ENCODE data around the gene TRIM38. TPM values are rescaled to one million over a fixed set of nuclear protein-coding genes. Genes with fewer than 3 reads are reported as not detected.

The TRIM38 gene
- total RNA-seq, 1 donor from 2014 or later: 6.8 TPM

DNA sequence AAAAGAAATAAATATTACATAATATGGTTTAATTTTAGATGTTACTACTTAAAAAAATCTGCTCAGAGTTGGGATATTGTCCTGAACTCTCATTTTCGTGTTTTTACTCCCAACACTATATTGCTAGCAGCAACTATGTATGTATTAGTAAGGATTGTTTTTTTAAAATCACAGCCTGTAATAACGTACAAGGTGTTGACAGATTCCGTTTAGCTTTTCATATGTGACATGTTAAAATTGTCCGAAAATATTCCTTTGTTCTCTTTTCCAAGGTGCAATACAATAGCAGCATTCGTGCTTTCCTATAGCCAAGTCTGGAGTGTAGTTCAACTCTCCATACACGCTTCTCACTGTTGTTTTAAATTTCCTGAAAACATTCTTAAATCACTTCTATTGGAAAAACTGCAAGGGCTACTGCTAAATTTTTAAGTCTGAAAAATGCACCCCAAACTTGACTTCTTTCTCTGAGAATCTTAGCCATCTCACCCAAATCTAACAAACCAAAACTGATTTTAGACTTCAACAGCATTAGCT lies 65.7 kb downstream of the TRIM38 start:
- FAIRE-seq (no peak), DNase-seq (ENCODE audit: low read depth) (no peak)
- Mint-ChIP-seq H3K4me1 (ENCODE audit: low read depth, unreplicated experiment) (peaks cover 30% of the 10 kb centered on the region), H3K27me3 (ENCODE audit: low read depth, unreplicated experiment) (no peaks in the 10 kb centered on the region), H3K9me3 (ENCODE audit: unreplicated experiment) (no peaks in the 10 kb centered on the region), H3K27ac (ENCODE audit: unreplicated experiment) (no peak overlapping the region), H3K36me3 (ENCODE audit: low read depth, unreplicated experiment) (no peaks in the 10 kb centered on the region), H3K4me3 (ENCODE audit: unreplicated experiment) (no peak overlapping the region)
- Histone ChIP-seq H3K27ac (ENCODE audit: low read depth, low read length) (peak overlapping the region; percentile 0), H3K4me2 (ENCODE audit: low read length) (peak overlapping the region; percentile 17), H3K9ac (ENCODE audit: low read length) (peak overlapping the region; percentile 30), H3K4me3 (ENCODE audit: insufficient read depth, low read depth, low read length) (no peak overlapping the region), H3K36me3 (ENCODE audit: insufficient read depth, low read length) (no peaks in the 10 kb centered on the region), H4K20me1 (ENCODE audit: insufficient read depth, low read length) (no peaks in the 10 kb centered on the region), H2AFZ (ENCODE audit: low read depth, low read length) (peak overlapping the region; percentile 53), H3K79me2 (ENCODE audit: insufficient read depth, low read length) (no peaks in the 10 kb centered on the region), H3K9me3 (ENCODE audit: insufficient read depth, low read depth, low read length) (no peaks in the 10 kb centered on the region), H3K27me3 (ENCODE audit: insufficient read depth, low read length) (no peaks in the 10 kb centered on the region), H3K4me1 (ENCODE audit: insufficient read depth, low read length) (peaks cover 32% of the 10 kb centered on the region)
- no peak for TF ChIP-seq EZH2 (IDR thresholded peaks at IDR 0.05; ENCODE audit: insufficient read depth, low read length)
- no peak for TF ChIP-seq CTCF (IDR thresholded peaks at IDR 0.05; ENCODE audit: insufficient read depth, low read depth, low read length)

DNA sequence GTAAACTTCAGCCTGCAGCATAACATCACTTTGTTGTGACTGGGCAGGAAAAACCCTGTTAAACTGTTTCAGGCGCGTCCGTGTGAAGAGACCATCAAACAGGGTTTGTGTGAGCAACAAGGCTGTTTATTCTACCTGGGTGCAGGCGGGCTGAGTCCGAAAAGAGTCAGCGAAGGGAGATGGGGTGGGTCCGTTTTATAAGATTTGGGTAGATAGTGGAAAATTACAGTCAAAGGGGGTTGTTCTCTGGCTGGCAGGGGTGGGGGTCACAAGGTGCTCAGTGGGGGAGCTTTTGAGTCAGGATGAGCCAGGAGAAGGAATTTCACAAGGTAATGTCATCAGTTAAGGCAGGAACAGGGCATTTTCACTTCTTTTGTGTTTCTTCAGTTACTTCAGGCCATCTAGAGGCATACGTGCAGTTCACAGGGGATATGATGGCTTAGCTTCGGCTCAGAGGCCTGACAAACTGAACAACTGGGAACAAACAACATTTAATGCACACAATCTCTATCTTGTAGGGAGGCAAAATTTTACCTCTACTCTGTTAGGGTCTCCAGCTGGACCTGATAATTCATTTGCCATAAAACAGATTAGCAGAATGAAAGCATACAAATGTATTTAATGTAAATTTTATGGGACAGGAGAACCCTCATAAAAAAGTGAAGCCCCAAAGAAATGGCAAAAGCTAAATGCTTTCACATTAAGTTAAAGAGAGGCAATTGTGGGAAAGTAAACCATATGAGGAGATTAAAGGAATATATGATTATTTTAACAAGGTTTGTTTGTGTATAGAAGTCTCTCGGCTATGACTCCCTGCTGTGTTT lies 66.4 kb downstream of the TRIM38 start:
- FAIRE-seq: no peak
- no peak for DNase-seq (ENCODE audit: low read depth)

More for the DNA sequence above, 66.4 kb downstream of the TRIM38 start:
- Histone ChIP-seq H3K4me2 (ENCODE audit: low read length) (peak overlapping the region; percentile 17), H3K4me1 (ENCODE audit: insufficient read depth, low read length) (peaks cover 33% of the 10 kb centered on the region), H3K36me3 (ENCODE audit: insufficient read depth, low read length) (no peaks in the 10 kb centered on the region), H3K4me3 (ENCODE audit: insufficient read depth, low read depth, low read length) (no peak overlapping the region), H3K79me2 (ENCODE audit: insufficient read depth, low read length) (no peaks in the 10 kb centered on the region), H3K9me3 (ENCODE audit: insufficient read depth, low read depth, low read length) (no peaks in the 10 kb centered on the region), H3K27ac (ENCODE audit: low read depth, low read length) (peak overlapping the region; percentile 24), H3K27me3 (ENCODE audit: insufficient read depth, low read length) (no peaks in the 10 kb centered on the region), H4K20me1 (ENCODE audit: insufficient read depth, low read length) (no peaks in the 10 kb centered on the region), H2AFZ (ENCODE audit: low read depth, low read length) (peak overlapping the region; percentile 53), H3K9ac (ENCODE audit: low read length) (peak overlapping the region; percentile 30)
- Mint-ChIP-seq H3K36me3 (ENCODE audit: low read depth, unreplicated experiment) (no peaks in the 10 kb centered on the region), H3K4me1 (ENCODE audit: low read depth, unreplicated experiment) (peaks cover 33% of the 10 kb centered on the region), H3K9me3 (ENCODE audit: unreplicated experiment) (no peaks in the 10 kb centered on the region), H3K27me3 (ENCODE audit: low read depth, unreplicated experiment) (no peaks in the 10 kb centered on the region), H3K4me3 (ENCODE audit: unreplicated experiment) (peak overlapping the region; percentile 66), H3K27ac (ENCODE audit: unreplicated experiment) (peak overlapping the region; percentile 88)
- no peak for TF ChIP-seq EZH2 (IDR thresholded peaks at IDR 0.05; ENCODE audit: insufficient read depth, low read length)
- TF ChIP-seq CTCF (IDR thresholded peaks at IDR 0.05; ENCODE audit: insufficient read depth, low read depth, low read length): no peak

Data from astrocyte (in vitro differentiated cells and primary cell).